Measurements from ENCODE around the gene AZU1.
"Not testable (repeated sequence)": the region's sequence is repeated elsewhere in the genome, so short reads cannot be mapped to it uniquely, and the experiment has no call there.

Gene AZU1

DNA sequence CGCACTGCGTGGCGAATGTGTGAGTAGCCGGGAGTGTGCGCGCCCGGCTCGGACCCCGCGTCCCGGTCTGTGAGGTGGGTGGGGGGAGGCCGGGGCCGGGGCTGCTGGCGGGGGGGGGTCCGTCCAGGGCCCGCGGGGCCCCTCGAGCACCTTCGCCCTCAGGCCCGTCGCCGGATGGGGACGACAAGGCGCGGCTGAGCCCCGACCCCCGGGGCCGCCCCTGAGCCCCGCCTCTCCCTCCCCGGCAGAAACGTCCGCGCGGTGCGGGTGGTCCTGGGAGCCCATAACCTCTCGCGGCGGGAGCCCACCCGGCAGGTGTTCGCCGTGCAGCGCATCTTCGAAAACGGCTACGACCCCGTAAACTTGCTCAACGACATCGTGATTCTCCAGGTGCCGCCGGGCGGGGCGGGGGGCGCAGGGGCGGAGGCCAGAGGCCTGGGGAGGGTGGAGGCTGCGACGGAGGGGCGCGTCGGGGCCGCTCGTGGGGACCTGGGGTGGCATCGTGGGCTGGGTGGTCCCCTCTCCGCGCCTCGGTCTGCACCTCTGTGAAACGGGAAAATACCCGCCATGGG is 25.5 kb downstream of the AZU1 start:
- no peak for DNase-seq (ENCODE audit: insufficient read length, low spot score)
- no peak for FAIRE-seq
- TF ChIP-seq POLR2AphosphoS5 (IDR thresholded peaks at IDR 0.05; ENCODE audit: low read depth, low read length) (no peak), TAF1 (IDR thresholded peaks at IDR 0.05; ENCODE audit: low read depth, low read length) (no peak), SPI1 (IDR thresholded peaks at IDR 0.05; ENCODE audit: low read depth, low read length) (no peak), POU2F2 (IDR thresholded peaks at IDR 0.05; ENCODE audit: low read depth, low read length) (no peak), POLR2A (IDR thresholded peaks at IDR 0.05; ENCODE audit: low read depth, low read length) (no peak), PAX5 (IDR thresholded peaks at IDR 0.05; ENCODE audit: insufficient read depth, low read length, severe bottlenecking) (no peak)

DNA sequence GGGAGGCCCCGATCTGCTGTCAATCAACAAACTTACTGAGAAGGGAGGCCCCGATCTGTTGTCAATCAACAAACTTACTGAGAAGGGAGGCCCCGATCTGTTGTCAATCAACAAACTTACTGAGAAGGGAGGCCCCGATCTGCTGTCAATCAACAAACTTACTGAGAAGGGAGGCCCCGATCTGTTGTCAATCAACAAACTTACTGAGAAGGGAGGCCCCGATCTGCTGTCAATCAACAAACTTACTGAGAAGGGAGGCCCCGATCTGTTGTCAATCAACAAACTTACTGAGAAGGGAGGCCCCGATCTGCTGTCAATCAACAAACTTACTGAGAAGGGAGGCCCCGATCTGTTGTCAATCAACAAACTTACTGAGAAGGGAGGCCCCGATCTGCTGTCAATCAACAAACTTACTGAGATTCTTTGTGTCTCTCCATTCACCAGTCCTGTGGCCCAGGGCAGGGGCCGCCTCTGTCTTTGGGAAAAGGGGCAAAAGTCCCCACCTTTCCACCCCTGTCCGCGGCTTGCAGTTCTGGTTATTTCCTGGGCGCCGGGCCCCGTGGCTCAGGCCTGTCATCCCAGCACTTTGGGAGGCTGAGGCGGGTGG is 26.1 kb downstream of the AZU1 start:
- FAIRE-seq; DNase-seq (ENCODE audit: insufficient read length, low spot score): not testable (repeated sequence)

DNA sequence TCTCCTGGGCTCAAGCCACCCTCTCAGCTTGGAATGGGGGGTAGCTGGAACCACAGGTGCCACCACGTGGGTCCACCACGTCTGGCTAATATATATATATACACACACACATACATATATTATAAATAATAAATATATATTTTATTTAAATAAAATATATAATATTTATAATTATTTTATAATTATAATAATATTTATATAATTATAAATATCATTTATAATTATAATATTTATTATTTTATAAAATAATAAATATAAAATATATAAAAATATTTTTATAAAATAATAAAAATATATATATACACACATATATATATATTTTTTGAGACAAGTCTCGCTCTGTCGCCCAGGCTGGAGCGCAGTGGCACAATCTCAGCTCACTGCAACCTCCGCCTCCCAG is 26.9 kb downstream of the AZU1 start:
- TF ChIP-seq POLR2AphosphoS5 (IDR thresholded peaks at IDR 0.05; ENCODE audit: low read depth, low read length), result no peak
- TF ChIP-seq SPI1 (IDR thresholded peaks at IDR 0.05; ENCODE audit: low read depth, low read length), result no peak
- no peak for TF ChIP-seq POLR2A (IDR thresholded peaks at IDR 0.05; ENCODE audit: low read depth, low read length)
- no peak for TF ChIP-seq POU2F2 (IDR thresholded peaks at IDR 0.05; ENCODE audit: low read depth, low read length)
- no peak for TF ChIP-seq TAF1 (IDR thresholded peaks at IDR 0.05; ENCODE audit: low read depth, low read length)
- TF ChIP-seq PAX5 (IDR thresholded peaks at IDR 0.05; ENCODE audit: insufficient read depth, low read length, severe bottlenecking), result no peak
- DNase-seq (ENCODE audit: insufficient read length, low spot score) (no peak), FAIRE-seq (no peak)

DNA sequence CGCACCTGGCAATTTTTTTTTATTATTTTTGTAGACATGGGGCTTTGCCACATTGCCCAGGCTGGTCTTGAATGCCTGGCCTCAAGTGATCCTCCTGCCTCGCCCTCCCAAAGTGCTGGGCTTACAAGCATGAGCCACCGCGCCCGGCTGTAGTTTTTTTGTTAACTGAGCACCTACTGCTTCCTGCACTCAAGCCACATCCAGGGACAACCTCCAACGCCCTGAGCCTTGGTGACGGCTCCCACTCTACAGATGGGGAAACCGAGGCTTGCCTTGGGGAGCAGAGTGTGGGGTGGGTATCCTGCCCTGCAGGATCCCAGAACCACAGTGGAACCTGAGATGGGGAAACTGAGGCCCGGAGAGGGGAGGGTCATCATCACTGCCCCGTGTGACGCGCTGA is 27.5 kb downstream of the AZU1 start:
- no peak for FAIRE-seq
- no peak for TF ChIP-seq POLR2AphosphoS5 (IDR thresholded peaks at IDR 0.05; ENCODE audit: low read depth, low read length)
- no peak for TF ChIP-seq PAX5 (IDR thresholded peaks at IDR 0.05; ENCODE audit: insufficient read depth, low read length, severe bottlenecking)
- no peak for TF ChIP-seq SPI1 (IDR thresholded peaks at IDR 0.05; ENCODE audit: low read depth, low read length)
- no peak for TF ChIP-seq POU2F2 (IDR thresholded peaks at IDR 0.05; ENCODE audit: low read depth, low read length)
- no peak for TF ChIP-seq POLR2A (IDR thresholded peaks at IDR 0.05; ENCODE audit: low read depth, low read length)
- no peak for TF ChIP-seq TAF1 (IDR thresholded peaks at IDR 0.05; ENCODE audit: low read depth, low read length)
- DNase-seq (ENCODE audit: insufficient read length, low spot score), result no peak

DNA sequence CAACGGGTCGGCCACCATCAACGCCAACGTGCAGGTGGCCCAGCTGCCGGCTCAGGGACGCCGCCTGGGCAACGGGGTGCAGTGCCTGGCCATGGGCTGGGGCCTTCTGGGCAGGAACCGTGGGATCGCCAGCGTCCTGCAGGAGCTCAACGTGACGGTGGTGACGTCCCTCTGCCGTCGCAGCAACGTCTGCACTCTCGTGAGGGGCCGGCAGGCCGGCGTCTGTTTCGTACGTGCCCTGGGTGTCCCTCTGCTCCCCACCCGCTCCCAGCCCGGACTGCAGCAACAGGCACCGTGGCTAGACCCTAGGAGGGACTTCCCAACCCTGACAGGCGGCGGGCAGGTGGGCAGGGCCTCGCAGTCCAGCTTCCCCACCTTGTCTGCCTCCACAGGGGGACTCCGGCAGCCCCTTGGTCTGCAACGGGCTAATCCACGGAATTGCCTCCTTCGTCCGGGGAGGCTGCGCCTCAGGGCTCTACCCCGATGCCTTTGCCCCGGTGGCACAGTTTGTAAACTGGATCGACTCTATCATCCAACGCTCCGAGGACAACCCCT is 28.0 kb downstream of the AZU1 start:
- FAIRE-seq, result no peak
- DNase-seq (ENCODE audit: insufficient read length, low spot score), result no peak
- TF ChIP-seq POLR2A (IDR thresholded peaks at IDR 0.05; ENCODE audit: low read depth, low read length) (no peak), POLR2AphosphoS5 (IDR thresholded peaks at IDR 0.05; ENCODE audit: low read depth, low read length) (no peak), POU2F2 (IDR thresholded peaks at IDR 0.05; ENCODE audit: low read depth, low read length) (no peak), PAX5 (IDR thresholded peaks at IDR 0.05; ENCODE audit: insufficient read depth, low read length, severe bottlenecking) (no peak), SPI1 (IDR thresholded peaks at IDR 0.05; ENCODE audit: low read depth, low read length) (no peak), TAF1 (IDR thresholded peaks at IDR 0.05; ENCODE audit: low read depth, low read length) (no peak)

DNA sequence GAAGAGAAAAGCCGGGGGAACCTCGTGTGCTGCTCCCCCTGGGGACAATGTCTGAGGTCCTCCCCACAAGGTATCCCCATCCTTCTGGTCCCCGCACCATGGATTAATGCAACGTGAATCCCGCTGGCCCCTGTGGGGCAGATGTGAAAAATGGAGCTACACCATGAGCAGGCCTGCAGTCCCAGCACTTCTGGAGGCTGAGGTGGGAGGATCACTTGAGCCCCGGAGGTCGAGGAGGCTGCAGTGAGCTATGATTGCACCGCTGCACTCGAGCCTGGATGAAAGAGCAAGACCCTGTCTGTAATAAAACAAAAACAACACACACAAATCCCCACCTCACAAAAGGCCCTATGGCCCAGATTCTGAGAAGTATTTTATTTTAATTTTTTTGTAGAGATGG is 30.6 kb downstream of the AZU1 start:
- TF ChIP-seq POU2F2 (IDR thresholded peaks at IDR 0.05; ENCODE audit: low read depth, low read length) (no peak), POLR2A (IDR thresholded peaks at IDR 0.05; ENCODE audit: low read depth, low read length) (no peak), TAF1 (IDR thresholded peaks at IDR 0.05; ENCODE audit: low read depth, low read length) (no peak), PAX5 (IDR thresholded peaks at IDR 0.05; ENCODE audit: insufficient read depth, low read length, severe bottlenecking) (no peak), SPI1 (IDR thresholded peaks at IDR 0.05; ENCODE audit: low read depth, low read length) (no peak), POLR2AphosphoS5 (IDR thresholded peaks at IDR 0.05; ENCODE audit: low read depth, low read length) (no peak)
- FAIRE-seq, result no peak
- no peak for DNase-seq (ENCODE audit: insufficient read length, low spot score)

DNA sequence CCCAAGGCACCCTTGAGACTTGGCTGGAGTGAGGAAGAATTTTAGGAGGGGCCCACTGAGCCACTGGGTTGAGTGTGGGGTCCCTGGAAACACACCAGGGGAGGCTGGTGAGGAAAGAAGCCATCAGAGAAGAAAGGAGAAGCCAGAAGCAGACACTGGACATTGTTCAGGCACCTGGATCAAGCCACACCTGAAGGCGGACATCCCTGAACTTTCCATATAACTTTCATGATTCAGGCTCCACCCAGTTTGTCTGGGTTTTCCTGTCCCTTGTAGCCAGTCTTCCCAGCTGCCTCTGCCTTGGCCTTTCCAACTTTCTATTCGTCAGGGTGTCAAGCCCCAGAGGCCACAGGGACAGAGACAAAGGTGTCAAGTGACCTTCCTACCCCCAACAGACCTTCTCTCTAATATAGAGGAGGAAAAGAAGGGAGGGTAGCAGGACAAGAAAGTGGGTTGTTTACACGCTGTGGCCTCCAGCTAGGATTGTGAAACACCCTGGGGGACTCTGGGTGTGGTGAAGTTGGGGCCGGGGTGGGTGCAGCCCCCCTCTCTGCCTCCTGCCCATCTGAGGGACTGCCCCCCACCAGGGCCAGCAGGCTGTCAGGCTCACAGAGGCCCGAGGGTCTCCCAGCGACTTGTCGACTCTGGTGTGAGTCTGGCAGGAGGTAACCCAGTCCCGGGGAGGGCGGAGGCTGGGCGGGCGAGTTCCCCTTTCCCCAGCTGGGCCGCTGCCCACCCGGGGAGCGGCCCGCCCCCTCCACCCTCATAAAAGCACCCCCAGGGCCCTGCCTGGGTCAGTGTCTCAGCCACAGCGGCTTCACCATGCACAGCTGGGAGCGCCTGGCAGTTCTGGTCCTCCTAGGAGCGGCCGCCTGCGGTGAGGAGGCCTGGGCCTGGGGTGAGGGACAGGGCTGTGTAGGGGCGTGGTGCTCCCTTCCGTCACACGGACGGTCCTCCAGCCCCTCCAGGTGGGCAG is 31.5 kb downstream of the AZU1 start, which contains the start of gene CFD:
Gene CFD, plus strand, starts transcription at position 797 of the 976 bp plus-strand sequence. Its CDS starts 26 bp downstream, at position 823.
- TF ChIP-seq SPI1 (IDR thresholded peaks at IDR 0.05; ENCODE audit: low read depth, low read length) (no peak), TAF1 (IDR thresholded peaks at IDR 0.05; ENCODE audit: low read depth, low read length) (no peak), PAX5 (IDR thresholded peaks at IDR 0.05; ENCODE audit: insufficient read depth, low read length, severe bottlenecking) (no peak), POLR2AphosphoS5 (IDR thresholded peaks at IDR 0.05; ENCODE audit: low read depth, low read length) (no peak), POU2F2 (IDR thresholded peaks at IDR 0.05; ENCODE audit: low read depth, low read length) (no peak), POLR2A (IDR thresholded peaks at IDR 0.05; ENCODE audit: low read depth, low read length) (no peak)
- DNase-seq (ENCODE audit: insufficient read length, low spot score) (no peak), FAIRE-seq (no peak)

DNA sequence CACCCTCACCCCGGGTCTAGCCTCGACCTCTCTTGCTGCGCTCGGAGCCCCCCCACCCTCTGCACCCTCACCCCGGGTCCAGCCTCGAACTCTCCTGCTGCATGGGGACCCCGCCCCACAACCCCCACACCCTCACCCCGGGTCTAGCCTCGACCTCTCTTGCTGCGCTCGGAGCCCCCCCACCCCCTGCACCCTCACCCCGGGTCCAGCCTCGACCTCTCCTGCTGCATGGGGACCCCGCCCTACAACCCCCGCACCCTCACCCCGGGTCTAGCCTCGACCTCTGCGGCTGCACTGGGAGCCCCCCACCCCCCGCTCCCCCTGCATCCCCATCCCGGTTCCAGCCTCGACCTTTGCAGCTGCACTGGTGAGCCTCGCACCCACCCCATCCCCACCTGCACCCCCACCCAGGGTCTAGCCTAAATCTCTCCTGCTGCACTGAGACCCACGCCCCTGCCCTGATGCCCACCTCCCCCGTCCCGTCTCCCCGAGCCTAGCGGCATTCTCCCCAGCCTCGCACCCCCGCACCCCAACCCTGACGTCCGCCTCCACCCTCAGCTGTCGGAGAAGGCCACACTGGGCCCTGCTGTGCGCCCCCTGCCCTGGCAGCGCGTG is 33.6 kb downstream of the AZU1 start:
- TF ChIP-seq POLR2AphosphoS5 (IDR thresholded peaks at IDR 0.05; ENCODE audit: low read depth, low read length) (no peak), SPI1 (IDR thresholded peaks at IDR 0.05; ENCODE audit: low read depth, low read length) (no peak), POU2F2 (IDR thresholded peaks at IDR 0.05; ENCODE audit: low read depth, low read length) (no peak), PAX5 (IDR thresholded peaks at IDR 0.05; ENCODE audit: insufficient read depth, low read length, severe bottlenecking) (no peak), POLR2A (IDR thresholded peaks at IDR 0.05; ENCODE audit: low read depth, low read length) (no peak), TAF1 (IDR thresholded peaks at IDR 0.05; ENCODE audit: low read depth, low read length) (no peak)
- no peak for FAIRE-seq
- DNase-seq (ENCODE audit: insufficient read length, low spot score), result no peak
